ENCODE measurements around the gene STK32B.

STK32B gene

DNA sequence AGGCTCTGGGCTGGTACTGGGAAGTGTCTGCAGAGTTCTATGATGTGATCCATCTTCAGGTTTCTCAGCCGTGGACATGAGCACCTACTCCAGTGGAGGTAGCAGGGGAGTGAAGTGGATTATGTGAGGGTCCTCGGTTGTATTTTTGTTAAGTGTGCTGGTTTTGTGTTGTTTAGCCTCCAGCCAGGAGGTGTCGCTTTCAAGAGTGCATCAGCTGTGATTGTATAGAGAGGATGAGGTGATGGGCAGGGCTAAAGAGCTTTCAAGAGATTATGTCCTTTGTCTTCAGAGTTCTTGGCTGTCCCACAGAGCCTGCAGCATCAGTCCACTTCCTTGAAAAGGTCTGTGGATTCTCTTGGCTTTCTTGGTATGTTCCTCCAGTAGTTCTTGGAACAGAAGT lies 256.6 kb downstream of the STK32B start:
- no peak for DNase-seq (ENCODE audit: low read depth)
- TF ChIP-seq, protein P1, sequence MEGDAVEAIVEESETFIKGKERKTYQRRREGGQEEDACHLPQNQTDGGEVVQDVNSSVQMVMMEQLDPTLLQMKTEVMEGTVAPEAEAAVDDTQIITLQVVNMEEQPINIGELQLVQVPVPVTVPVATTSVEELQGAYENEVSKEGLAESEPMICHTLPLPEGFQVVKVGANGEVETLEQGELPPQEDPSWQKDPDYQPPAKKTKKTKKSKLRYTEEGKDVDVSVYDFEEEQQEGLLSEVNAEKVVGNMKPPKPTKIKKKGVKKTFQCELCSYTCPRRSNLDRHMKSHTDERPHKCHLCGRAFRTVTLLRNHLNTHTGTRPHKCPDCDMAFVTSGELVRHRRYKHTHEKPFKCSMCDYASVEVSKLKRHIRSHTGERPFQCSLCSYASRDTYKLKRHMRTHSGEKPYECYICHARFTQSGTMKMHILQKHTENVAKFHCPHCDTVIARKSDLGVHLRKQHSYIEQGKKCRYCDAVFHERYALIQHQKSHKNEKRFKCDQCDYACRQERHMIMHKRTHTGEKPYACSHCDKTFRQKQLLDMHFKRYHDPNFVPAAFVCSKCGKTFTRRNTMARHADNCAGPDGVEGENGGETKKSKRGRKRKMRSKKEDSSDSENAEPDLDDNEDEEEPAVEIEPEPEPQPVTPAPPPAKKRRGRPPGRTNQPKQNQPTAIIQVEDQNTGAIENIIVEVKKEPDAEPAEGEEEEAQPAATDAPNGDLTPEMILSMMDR (conservative IDR thresholded peaks at IDR 0.05; ENCODE audit: low read depth, low read length), result no peak
- no peak overlapping the region for H3K4me3 ChIP-seq (ENCODE audit: low read depth, low read length)

DNA sequence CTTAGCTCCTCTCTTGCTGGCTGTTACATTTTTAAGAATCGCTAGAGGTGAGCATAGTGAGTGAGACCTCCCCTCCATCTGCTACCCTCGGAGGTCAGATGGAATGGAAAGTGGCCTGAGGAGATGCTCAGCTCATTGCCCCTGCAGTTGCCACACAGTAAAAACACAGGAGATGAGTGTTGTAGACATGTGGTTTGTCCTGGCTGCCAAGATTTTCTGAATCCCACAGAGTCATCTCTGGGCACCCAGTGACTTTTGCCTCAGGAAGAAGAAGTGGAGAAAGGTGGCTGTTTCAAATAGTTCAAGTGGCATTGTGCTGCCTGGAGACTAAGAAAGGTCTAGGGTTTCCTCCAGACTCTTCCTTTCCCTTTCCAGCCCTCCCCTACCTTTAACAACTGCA lies 271.0 kb downstream of the STK32B start:
- DNase-seq (ENCODE audit: low read depth), result no peak
- H3K4me3 ChIP-seq (ENCODE audit: low read depth, low read length), result no peak overlapping the region
- TF ChIP-seq, protein P1 (conservative IDR thresholded peaks at IDR 0.05; ENCODE audit: low read depth, low read length), result no peak

DNA sequence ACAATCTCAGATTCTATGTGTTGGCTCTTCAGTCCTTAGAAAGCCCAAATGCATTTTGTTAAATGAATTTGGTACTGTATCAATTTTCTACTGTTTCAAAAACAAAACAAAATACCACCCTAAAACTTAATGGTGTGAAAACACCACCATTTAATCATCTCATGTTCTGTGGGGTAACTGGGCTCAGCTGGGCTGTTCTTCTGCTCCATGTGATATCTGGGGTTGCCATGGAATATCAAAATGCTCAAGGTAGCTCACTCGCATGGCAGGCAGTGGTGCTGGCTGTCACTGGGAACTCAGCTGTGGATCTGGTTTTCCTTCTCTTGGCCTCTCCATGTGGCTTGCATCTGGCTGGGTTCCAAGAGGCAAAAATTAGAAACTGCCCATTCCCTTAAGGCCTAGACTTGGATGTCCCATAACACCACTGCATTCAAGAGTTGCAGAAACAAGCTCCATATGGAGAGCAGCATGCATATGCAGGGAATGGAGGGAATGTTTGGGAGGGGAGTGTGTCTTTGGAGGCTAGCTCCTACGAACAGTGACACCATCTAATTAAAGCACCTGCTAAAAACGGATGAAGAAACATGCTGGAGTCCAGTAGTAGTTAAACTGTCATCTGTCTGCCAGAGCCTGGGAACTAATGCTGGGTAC lies 279.2 kb downstream of the STK32B start:
- TF ChIP-seq, protein P1 (conservative IDR thresholded peaks at IDR 0.05; ENCODE audit: low read depth, low read length), result no peak

DNA sequence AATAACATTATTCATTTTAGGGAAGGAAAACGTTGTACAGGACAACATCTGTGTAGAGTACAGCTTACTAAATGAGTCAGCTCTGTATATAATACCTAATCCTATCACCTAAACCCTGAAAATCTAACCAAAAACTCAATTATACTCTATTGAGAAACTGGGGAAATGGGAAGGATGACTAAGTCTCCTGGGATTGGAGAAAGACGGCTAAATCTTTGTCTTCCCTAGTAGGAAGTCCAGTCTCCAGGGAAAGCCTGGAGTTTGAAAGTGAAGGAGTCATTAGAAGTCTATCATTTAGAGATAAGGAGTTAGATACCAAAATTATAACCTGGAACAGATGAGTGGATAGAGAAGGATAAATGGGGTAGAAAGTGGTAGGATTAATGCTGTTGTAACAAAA lies 286.5 kb downstream of the STK32B start:
- TF ChIP-seq, protein P1 (conservative IDR thresholded peaks at IDR 0.05; ENCODE audit: low read depth, low read length), result no peak
- no peak overlapping the region for H3K4me3 ChIP-seq (ENCODE audit: low read depth, low read length)
- no peak for DNase-seq (ENCODE audit: low read depth)

More for the DNA sequence above, 279.2 kb downstream of the STK32B start:
- H3K4me3 ChIP-seq (ENCODE audit: low read depth, low read length), result no peak overlapping the region
- no peak for DNase-seq (ENCODE audit: low read depth)

DNA sequence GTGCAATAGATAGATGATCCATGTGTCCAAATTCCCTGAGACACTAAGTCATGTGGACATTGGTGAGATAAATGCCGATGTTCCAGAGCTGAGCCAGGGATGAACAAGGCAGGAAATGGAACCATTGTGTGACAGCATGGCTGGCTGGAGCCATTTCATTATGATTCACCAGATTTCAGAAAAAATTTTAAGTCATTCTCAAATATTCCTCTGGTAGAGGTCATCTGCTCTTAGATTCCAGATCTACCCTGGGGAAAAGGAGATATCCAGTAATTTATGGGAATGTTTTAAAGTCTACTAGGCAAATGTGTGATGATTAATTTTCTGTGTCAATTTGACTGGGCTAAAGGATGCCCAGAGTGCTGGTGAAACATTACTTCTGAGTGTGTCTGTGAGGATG lies 287.3 kb downstream of the STK32B start:
- TF ChIP-seq, protein P1 (conservative IDR thresholded peaks at IDR 0.05; ENCODE audit: low read depth, low read length), result no peak
- H3K4me3 ChIP-seq (ENCODE audit: low read depth, low read length), result no peak overlapping the region
- no peak for DNase-seq (ENCODE audit: low read depth)

DNA sequence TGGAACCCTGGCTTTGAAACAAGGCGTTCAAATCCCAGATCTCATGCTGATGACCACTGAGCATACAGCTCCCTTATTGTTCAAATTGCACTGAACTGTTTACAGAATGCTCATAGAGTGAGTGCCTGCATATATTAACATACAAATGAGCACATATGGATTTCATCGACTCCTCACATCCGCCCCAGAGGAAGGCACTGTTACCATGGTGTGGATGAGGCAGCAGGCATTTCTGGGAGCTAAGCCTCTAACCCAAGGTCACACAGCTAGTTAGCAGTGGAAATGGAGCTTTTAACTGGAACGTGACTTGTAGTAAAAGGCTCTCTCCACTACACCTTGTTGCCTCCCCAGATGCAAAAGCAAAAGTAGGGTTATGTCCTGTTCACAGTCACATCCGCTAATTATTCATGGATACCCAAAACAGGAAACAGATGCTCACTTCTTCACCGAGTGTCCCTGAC lies 289.7 kb downstream of the STK32B start:
- H3K4me3 ChIP-seq (ENCODE audit: low read depth, low read length), result no peak overlapping the region
- DNase-seq (ENCODE audit: low read depth), result no peak
- TF ChIP-seq, protein P1 (conservative IDR thresholded peaks at IDR 0.05; ENCODE audit: low read depth, low read length), result no peak

DNA sequence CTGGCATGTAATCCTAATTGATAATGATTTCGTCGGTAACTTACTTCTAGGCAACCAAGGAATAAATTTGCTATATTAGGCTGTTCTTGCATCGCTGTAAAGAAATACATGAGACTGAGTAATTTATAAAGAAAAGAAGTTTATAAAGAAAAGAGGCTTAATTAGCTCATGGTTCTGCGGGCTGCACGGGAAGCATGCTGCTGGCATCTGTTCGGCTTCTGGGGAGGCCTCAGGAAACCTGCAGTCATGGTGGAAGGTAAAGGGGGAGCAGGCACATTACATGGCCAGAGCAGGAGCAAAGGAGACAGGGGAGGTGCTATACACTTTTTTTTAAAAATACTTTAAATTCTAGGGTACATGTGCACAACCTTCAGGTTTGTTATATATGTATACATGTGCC lies 290.2 kb downstream of the STK32B start:
- no peak overlapping the region for H3K4me3 ChIP-seq (ENCODE audit: low read depth, low read length)
- DNase-seq (ENCODE audit: low read depth), result no peak

More for the DNA sequence above, 290.2 kb downstream of the STK32B start:
- TF ChIP-seq, protein P1 (conservative IDR thresholded peaks at IDR 0.05; ENCODE audit: low read depth, low read length), result no peak
